GM12878 (cell line): ENCODE data around the gene BRAT1.

Experiments used
- E4F1 ChIP-seq: fragments of 450-650 bp; IDR thresholded peaks from 2 replicates; pipeline ENCODE4 v1.6.1; 2018; ENCODE audit warnings: borderline replicate concordance, mild to moderate bottlenecking; ENCODE audit not compliant: partially characterized antibody
- HDAC2 ChIP-seq: fragments of 200-600 bp; sonication (generic); IDR thresholded peaks from 2 replicates; pipeline ENCODE4 v1.6.1; 2017
- IKZF1 ChIP-seq: fragments of 450-650 bp; conservative IDR thresholded peaks from 2 replicates; pipeline ENCODE4 v1.6.1; 2017; ENCODE audit warnings: antibody characterized with exemption, mild to moderate bottlenecking
- NFXL1 ChIP-seq: fragments of 450-650 bp; IDR thresholded peaks from 2 replicates; pipeline ENCODE4 v1.6.1; 2017; ENCODE audit warnings: antibody characterized with exemption, mild to moderate bottlenecking, borderline replicate concordance
- TCF12 ChIP-seq: IDR thresholded peaks from 2 replicates; pipeline ENCODE4 v1.6.1; 2011; ENCODE audit warnings: low read depth, mild to moderate bottlenecking, low read length
- WRNIP1 ChIP-seq: IDR thresholded peaks from 2 replicates; pipeline ENCODE4 v1.6.1; 2011; ENCODE audit warnings: low read depth, low read length, improper control_type of control experiment, borderline replicate concordance
- ZBTB40 ChIP-seq: fragments of 450-650 bp; IDR thresholded peaks from 2 replicates; pipeline ENCODE4 v1.6.1; 2016; ENCODE audit warnings: mild to moderate bottlenecking, moderate library complexity, borderline replicate concordance

- TF ChIP-seq WRNIP1 = no peak
- no peak for TF ChIP-seq HDAC2
- TF ChIP-seq E4F1 = no peak
- TF ChIP-seq ZBTB40 = no peak
- TF ChIP-seq TCF12 = no peak
- TF ChIP-seq IKZF1 = no peak
- TF ChIP-seq NFXL1 = no peak
These were observed 31.8 kb downstream of the BRAT1 start for GRCh38 chr7:2523461-2523936.
